NCI-H1436 treated with DMSO at 0.1 percent for 48 hours (cell line): ENCODE data around the gene ALAS1.

Experiments used
- DNase-seq: peaks from one replicate; lab custom pipeline; 2025; lab: John Stamatoyannopoulos, UW

Gene ALAS1

DNA sequence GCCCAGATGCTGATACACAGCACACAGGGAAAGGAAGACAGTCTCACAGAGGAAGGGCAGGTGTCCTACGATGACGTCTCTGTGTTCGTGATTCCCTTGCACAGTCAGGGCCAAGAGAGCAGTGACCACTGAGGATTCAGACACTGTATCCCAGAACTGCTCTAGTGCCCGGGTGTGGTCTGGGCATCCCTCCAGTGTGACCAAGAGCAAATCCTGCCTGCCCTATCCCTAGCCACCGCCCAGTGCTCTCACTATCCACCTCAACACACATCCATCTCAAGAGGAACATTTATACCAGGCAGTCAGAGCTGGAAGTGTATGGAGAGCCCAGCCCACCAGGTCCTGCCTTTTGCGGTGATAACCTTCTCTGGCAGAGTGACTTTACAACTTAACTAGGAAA, 51.7 kb downstream of the ALAS1 start:
- DNase-seq = no peak

DNA sequence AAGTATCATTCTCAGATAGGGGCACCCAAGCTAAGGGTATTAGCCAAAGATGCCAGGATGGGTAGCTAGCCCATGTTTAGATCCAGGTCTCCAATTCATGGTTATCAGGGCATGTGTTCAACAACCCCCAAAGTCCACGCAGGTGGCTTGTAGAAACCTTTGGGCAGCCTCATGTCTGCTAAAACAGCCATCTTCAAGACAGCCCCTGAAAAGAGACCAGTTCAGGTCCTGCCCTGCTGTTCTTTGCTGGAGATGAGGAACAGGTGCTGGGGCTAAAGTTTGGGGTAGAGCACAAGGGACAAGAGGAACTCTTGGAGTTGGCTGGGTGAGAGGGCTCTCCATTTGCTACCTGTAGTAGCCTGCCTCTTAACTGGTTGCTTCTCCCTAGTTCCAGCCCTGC, 52.2 kb downstream of the ALAS1 start:
- DNase-seq = no peak

DNA sequence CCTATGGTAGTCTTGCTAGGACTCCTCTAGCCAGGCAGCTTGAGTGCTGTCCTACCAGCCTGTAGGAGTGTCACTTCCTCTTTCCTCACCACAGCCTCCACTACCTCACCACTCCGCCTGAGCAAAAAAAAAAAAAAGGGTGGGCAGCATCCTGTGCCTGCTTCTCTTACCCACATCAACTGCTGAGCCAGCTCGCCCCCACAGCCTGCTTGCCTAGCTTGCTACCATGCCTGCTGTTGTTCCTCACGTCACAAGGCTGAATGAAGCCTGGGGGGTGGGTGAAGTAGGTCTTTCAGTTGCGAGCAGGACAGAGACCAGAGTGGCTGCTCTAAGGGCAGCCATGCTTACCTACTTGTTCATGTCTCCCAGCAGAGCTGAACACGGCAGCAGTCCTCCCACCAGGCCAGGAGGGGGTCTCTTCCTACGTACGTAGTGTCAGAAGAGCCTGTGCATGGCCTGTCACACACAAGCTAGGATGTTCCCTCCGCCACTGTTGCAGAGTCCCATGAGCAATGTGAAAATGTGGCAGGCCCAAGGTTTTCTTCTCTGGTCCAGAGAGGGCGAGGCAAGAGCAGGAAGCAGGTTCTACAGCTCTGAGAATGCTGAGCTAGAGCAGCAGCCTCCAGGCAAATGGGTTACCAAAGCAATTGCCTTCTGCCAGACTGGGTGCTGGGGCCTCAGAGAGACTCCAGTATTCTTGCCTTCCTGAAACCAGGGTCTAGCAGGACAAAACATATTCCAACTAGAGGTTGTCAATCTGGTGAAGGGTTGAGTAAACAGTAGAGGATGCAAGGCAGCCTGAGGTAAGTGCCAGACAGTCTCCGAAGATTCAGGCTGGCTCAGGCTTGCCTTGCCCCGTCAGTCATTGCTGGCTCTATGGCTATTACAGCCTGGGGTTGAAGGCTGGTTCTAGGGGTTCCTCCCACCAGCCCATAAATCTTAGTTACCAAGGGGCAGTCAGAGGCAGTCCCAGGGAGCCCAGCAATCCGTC, 55.6 kb downstream of the ALAS1 start:
- DNase-seq = no peak

DNA sequence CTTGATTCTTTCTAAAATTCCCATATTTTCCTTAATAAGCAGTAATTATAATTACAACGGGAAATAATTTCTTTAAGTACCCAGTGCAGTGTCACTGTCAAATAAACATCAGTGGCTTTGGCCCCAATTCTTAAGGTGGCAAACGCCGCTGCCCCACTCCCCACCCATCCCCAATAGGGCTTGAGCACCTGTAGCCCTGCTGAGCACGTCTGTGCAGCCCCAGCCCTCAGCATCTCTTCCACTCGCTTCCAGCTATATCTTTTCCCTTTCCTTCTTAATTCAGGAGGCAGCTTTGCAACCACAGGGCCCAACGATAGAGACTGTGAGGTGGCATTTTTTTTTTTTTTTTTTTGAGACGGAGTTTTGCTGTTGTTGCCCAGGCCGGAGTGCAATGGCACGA, 56.6 kb downstream of the ALAS1 start:
- DNase-seq = no peak

DNA sequence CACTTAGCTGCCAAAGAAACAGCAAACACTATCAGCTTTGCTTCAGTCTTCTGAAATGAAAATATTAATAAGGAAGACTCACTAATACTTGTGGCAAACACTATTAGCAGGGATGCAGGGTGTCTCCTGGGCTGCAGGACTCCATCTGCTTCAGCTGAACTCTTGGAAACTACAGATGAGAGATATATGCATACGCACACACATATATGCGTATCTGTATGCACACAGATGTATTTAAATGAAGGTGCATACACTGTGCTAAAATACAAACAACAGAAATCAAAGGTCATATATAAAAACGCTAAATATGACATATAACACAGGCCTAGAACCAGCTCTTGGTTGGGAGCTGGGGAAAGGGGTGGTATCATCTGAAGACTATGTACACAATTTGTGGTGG, 58.2 kb downstream of the ALAS1 start:
- no peak for DNase-seq

DNA sequence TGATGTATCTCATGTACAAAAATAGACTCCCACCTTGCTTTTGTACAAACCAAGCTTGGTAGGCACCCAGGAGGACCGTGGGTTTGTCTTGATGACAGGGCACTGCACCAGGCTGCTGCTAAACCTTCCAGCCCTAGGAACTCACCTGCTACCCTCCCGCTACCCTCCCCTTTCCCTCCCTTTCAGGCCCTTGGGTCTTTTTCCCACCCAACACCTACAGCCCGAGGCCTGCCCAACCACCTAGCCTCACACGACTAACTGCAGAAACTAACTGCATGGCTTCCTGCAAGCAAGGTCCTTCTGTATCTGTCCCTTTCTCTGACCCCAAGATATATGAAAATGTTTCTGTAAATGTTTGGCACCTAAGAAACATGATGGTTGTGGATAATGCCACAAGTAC, 58.7 kb downstream of the ALAS1 start:
- no peak for DNase-seq

DNA sequence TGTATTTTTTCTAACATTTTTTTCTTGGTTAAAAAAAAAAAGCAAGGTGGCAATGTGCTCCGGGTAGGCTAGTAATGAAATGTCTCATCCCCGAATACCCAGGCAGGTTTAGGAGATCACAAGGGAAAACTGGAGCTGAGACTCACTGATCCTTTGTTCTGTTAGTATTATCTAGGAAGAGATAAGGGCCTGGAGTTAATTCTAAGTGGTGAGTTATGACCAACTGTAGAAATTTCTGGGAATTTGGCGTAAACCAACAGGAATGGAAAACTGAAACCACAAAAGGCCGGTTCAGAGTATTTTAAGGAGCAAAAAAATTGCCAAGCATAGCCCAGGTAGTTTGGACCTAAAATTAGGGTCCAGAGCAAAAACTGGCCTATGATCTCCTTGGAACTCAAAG, 60.0 kb downstream of the ALAS1 start:
- DNase-seq = no peak

DNA sequence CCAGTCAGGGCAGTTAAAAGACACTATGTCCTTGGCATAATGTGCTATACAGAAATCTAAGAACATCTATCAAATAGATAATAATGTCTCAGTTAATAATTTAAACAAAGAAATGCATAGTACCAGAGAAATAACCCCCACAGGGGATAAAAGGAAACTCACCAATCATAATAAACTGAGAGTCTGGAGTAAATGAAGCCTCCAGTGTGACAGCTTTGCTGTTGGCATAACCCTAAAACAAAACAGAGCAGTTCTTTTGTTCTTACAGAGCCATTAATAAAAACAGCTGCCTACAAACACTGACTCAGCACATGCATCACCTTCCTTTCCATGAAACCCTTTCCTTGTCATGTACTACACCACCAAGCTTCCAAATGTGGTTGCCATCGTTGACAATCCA, 61.1 kb downstream of the ALAS1 start:
- DNase-seq = no peak

DNA sequence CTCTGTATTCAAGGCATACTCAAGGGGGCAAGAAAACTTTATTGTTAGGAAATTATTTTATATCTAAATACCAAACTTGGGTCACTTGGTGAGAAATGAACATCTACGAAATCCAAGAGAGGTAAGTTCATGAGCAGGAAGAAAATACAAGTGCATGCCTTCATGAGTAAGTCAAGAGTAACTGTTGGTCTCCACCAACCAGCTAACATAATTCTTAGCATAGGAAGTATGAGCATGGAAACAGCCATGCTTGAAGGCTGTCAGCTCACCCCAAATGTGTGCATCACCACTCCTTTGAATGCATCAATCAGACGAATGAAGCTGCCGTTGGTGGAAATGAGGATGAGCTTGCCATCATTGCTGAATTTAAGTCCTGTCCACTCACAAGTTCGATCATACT, 61.5 kb downstream of the ALAS1 start:
- DNase-seq = no peak

DNA sequence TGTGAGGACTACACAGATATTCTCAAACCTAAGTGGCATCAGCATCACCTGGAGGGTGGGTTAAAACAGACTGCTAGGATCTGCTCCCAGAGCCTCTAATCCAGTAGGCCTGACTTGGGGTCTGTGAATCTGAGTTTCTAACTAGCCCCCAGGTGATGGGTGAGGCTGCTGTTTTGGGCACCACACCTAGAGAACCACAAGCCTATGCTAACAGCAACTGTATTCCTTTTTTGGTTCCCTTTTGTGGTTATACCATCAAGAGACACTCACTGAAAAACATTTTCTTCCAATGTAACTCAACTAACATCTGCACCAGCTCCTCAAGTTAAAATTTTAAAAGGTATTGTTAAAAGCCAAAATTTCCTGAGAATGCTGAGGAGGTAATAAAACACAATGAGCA, 64.5 kb downstream of the ALAS1 start:
- DNase-seq = no peak
